Neural progenitor cell (in vitro differentiated cells): Measurements from ENCODE around the gene PDE1C.

Experiments
- CTCF ChIP-seq: fragments of 200-600 bp; sonication (generic); IDR thresholded peaks from 2 replicates; pipeline ENCODE4 v1.5.1; 2017; ENCODE audit warnings: antibody characterized with exemption, mild to moderate bottlenecking
- EZH2 ChIP-seq: fragments of 200-600 bp; sonication (generic); IDR thresholded peaks from 2 replicates; pipeline ENCODE4 v1.6.1; 2017; ENCODE audit warnings: antibody characterized with exemption, mild to moderate bottlenecking, moderate library complexity

- TF ChIP-seq CTCF (no peak), EZH2 (no peak)
These were observed 112.0 kb downstream of the PDE1C start for GRCh38 chr7:31958226-31958625.
